OCI-LY7 (cell line): ENCODE measurements around the gene MAN1C1. TPM values are rescaled to one million over a fixed set of nuclear protein-coding genes. Genes with fewer than 3 reads are reported as not detected.
A peak's percentile ranks its signal among the peaks of the same experiment; 100 is the strongest.
"Not testable (repeated sequence)": the region's sequence is repeated elsewhere in the genome, so short reads cannot be mapped to it uniquely, and the experiment has no call there.

Experiments used
- BruUV-seq: library from RNA; stranded (reverse); fragments of 400-500 nt; replicated peaks from 2 replicates; lab custom pipeline; 2021; lab: Mats Ljungman, UMichigan
- CTCF ChIA-PET: fragments of 300-600 bp; sonication (Branson Sonifier 250); formaldehyde crosslinking; loops from one replicate; lab custom pipeline; 2022; ENCODE audit warnings: antibody characterized with exemption; ENCODE audit not compliant: unreplicated experiment; lab: Charles Lee
- POLR2A ChIA-PET: fragments of 300-600 bp; sonication (Branson Sonifier 250); formaldehyde crosslinking; loops from one replicate; lab custom pipeline; 2022; ENCODE audit warnings: antibody characterized with exemption; lab: Charles Lee
- DNase-seq: peaks from one replicate; pipeline ENCODE4 v3.0.0-alpha.2; 2015; ENCODE audit warnings: low spot score
- H2AFZ ChIP-seq: fragments of 200-600 bp; sonication (generic), shearing (Covaris generic); 2 replicates; pipeline ENCODE4 v1.6.1; 2014; ENCODE audit warnings: mild to moderate bottlenecking, antibody characterized with exemption, low read length, moderate library complexity
- H3K27ac ChIP-seq: fragments of 200-600 bp; sonication (generic); 2 replicates; pipeline ENCODE4 v1.5.1; 2014; ENCODE audit warnings: mixed run types, low read depth, mild to moderate bottlenecking, moderate library complexity, low read length, inconsistent platforms; ENCODE audit not compliant: poor library complexity, severe bottlenecking
- H3K36me3 ChIP-seq: fragments of 200-600 bp; sonication (generic); 2 replicates; pipeline ENCODE4 v1.6.1; 2014; ENCODE audit warnings: mild to moderate bottlenecking, antibody characterized with exemption, low read length, moderate library complexity, mixed read lengths; ENCODE audit not compliant: insufficient read depth
- H3K4me1 ChIP-seq: fragments of 200-600 bp; sonication (generic); 2 replicates; pipeline ENCODE4 v1.5.1; 2014; ENCODE audit warnings: mild to moderate bottlenecking, low read length; ENCODE audit not compliant: insufficient read depth, poor library complexity, severe bottlenecking
- H3K4me2 ChIP-seq: fragments of 200-600 bp; sonication (generic); 2 replicates; pipeline ENCODE4 v1.6.1; 2014; ENCODE audit warnings: mild to moderate bottlenecking, low read length
- H3K4me3 ChIP-seq: fragments of 200-600 bp; sonication (generic); 2 replicates; pipeline ENCODE4 v1.5.1; 2014; ENCODE audit warnings: mild to moderate bottlenecking, low read depth, low read length; ENCODE audit not compliant: poor library complexity, severe bottlenecking
- H3K79me2 ChIP-seq: fragments of 200-600 bp; sonication (generic); 2 replicates; pipeline ENCODE4 v1.6.1; 2016; ENCODE audit warnings: low read depth, mild to moderate bottlenecking, low read length, moderate library complexity, mixed read lengths; ENCODE audit not compliant: insufficient read depth
- H3K9me2 ChIP-seq: fragments of 200-600 bp; sonication (generic); 2 replicates; pipeline ENCODE4 v1.6.1; 2016; ENCODE audit warnings: mild to moderate bottlenecking, low read length, mixed read lengths; ENCODE audit not compliant: insufficient read depth
- H3K9me3 ChIP-seq: fragments of 200-600 bp; sonication (generic); 2 replicates; pipeline ENCODE4 v1.6.1; 2014; ENCODE audit warnings: mild to moderate bottlenecking, mixed run types, low read length, mixed read lengths
- H4K20me1 ChIP-seq: fragments of 200-600 bp; sonication (generic); 2 replicates; pipeline ENCODE4 v1.6.1; 2014; ENCODE audit warnings: mild to moderate bottlenecking, antibody characterized with exemption, low read length, moderate library complexity, mixed read lengths; ENCODE audit not compliant: insufficient read depth
- CTCF ChIP-seq: fragments of 200-600 bp; sonication (generic); conservative IDR thresholded peaks from 2 replicates; pipeline ENCODE4 v1.5.1; 2014; ENCODE audit warnings: mild to moderate bottlenecking, antibody characterized with exemption, low read length, moderate library complexity, mixed read lengths
- EZH2phosphoT487 ChIP-seq: fragments of 200-600 bp; sonication (generic); IDR thresholded peaks from 2 replicates; pipeline ENCODE4 v1.6.1; 2018; ENCODE audit warnings: low read depth, borderline replicate concordance, mild to moderate bottlenecking, mixed run types, antibody characterized with exemption, low read length, moderate library complexity, mixed read lengths
- intact Hi-C: fragments of 100-400 bp; cut with micrococcal nuclease; formaldehyde crosslinking; loops from one replicate; pipeline ENCODE4 v1.10.0; 2022; ENCODE audit not compliant: unreplicated experiment
- total RNA-seq, 2 experiments: library from RNA; depleted of rRNA in 1 of 2; stranded (reverse); fragments of >200 nt in 1 of 2; shearing (Covaris generic) in 1 of 2; gene quantifications; 2 replicates each; pipeline ENCODE4 v1.2.3, GENCODE V29; 2014 to 2022

Gene MAN1C1
- total RNA-seq, 2 experiments from 2014 or later: 3.0 to 4.9 TPM

- intact Hi-C loops: no loop called here
- no peak overlapping the region for H2AFZ ChIP-seq
- H3K4me3 ChIP-seq: no peak overlapping the region
- no peak overlapping the region for H3K27ac ChIP-seq
- no peaks in the 10 kb centered on the region; the same call in 1 of the 2 replicates for H3K36me3 ChIP-seq
- no peaks in the 10 kb centered on the region for H3K79me2 ChIP-seq
- H3K4me1 ChIP-seq: peaks cover 37% of the 10 kb centered on the region
- ChIA-PET CTCF (interaction anchor here (0.6 kb wide), 1 partner anchor 26 kb away, joined by 3 read pairs; no protein-coding TSS in a partner anchor), POLR2A (interaction anchor here (0.7 kb wide), 1 partner anchor 14 kb away, joined by 4 read pairs; no protein-coding TSS in a partner anchor)
- no TSS peak for BruUV-seq
- TF ChIP-seq CTCF (no peak), EZH2phosphoT487 (no peak)
- H3K9me3 ChIP-seq: 0 out of 2 replicates have a peak, but pooled peaks cover 5% of the 10 kb centered on the region
- H3K9me2 ChIP-seq: no peaks in the 10 kb centered on the region
- H3K4me2 ChIP-seq: no peak overlapping the region
- DNase-seq: no peak
- H4K20me1 ChIP-seq: no peaks in the 10 kb centered on the region
Observed at GRCh38 chr1:25598879-25599278, 17.7 kb upstream of the MAN1C1 start.

GRCh38 chr1:25599969-25600610 is 16.5 kb upstream of the MAN1C1 start:
- BruUV-seq: no TSS peak
- H2AFZ ChIP-seq: no peak overlapping the region
- H3K4me1 ChIP-seq: peaks cover 39% of the 10 kb centered on the region
- CTCF ChIA-PET: no interaction called here
- H3K9me2 ChIP-seq: no peaks in the 10 kb centered on the region
- peak overlapping the region; percentile 23 for H3K4me3 ChIP-seq
- intact Hi-C loops: no loop called here
- H3K4me2 ChIP-seq: peak overlapping the region; percentile 48
- DNase-seq: no peak
- POLR2A ChIA-PET: interaction anchor here (0.6 kb wide), 1 partner anchor 21 kb away, joined by 3 read pairs; no protein-coding TSS in a partner anchor
- H3K79me2 ChIP-seq: no peaks in the 10 kb centered on the region
- no peaks in the 10 kb centered on the region for H4K20me1 ChIP-seq
- H3K27ac ChIP-seq: no peak overlapping the region
- no peaks in the 10 kb centered on the region; the same call in 1 of the 2 replicates for H3K36me3 ChIP-seq
- TF ChIP-seq CTCF (no peak), EZH2phosphoT487 (no peak)
- H3K9me3 ChIP-seq: 0 out of 2 replicates have a peak, but pooled peaks cover 5% of the 10 kb centered on the region

- POLR2A ChIA-PET: not testable (repeated sequence)
Observed at GRCh38 chr1:25600971-25601699, 15.5 kb upstream of the MAN1C1 start.

GRCh38 chr1:25603779-25604538 is 12.6 kb upstream of the MAN1C1 start:
- H3K79me2 ChIP-seq, BruUV-seq, DNase-seq, H3K36me3 ChIP-seq, H3K27ac ChIP-seq, CTCF ChIA-PET, H3K9me3 ChIP-seq, H2AFZ ChIP-seq, H4K20me1 ChIP-seq, H3K4me3 ChIP-seq, H3K4me2 ChIP-seq, H3K9me2 ChIP-seq, POLR2A ChIA-PET: not testable (repeated sequence)
- intact Hi-C loops: loop anchor here (1.0 kb wide), 1 partner anchor 55 kb away; no protein-coding TSS in a partner anchor
- H3K4me1 ChIP-seq: peaks cover 72% of the 10 kb centered on the region

More at GRCh38 chr1:25600971-25601699, 15.5 kb upstream of the MAN1C1 start:
- H3K4me2 ChIP-seq: peak overlapping the region; percentile 48
- H3K79me2 ChIP-seq, intact Hi-C loops, H2AFZ ChIP-seq, CTCF ChIA-PET, H3K36me3 ChIP-seq, H3K4me3 ChIP-seq, H3K9me3 ChIP-seq, BruUV-seq, H4K20me1 ChIP-seq, H3K9me2 ChIP-seq, H3K27ac ChIP-seq, DNase-seq: not testable (repeated sequence)
- H3K4me1 ChIP-seq: peaks cover 49% of the 10 kb centered on the region
